SK-N-SH (cell line): Measurements from ENCODE around the gene CA12. TPM values are rescaled to one million over a fixed set of nuclear protein-coding genes. Genes with fewer than 3 reads are reported as not detected.

ENCODE experiments used
- CTCF ChIA-PET: fragments of 300-600, 350-600 bp; formaldehyde crosslinking; extraction: SDS; loops from one replicate; lab custom pipeline; 2021; lab: Yijun Ruan, JAX
- POLR2A ChIA-PET: fragments of 350-600 bp; sonication (Branson Sonifier 250); formaldehyde crosslinking; extraction: SDS; loops from one replicate; lab custom pipeline; 2020; ENCODE audit warnings: antibody characterized with exemption, inconsistent platforms; lab: Yijun Ruan, JAX
- DNase-seq: peaks from one replicate; pipeline ENCODE4 v3.0.0; 2012
- H2AFZ ChIP-seq: fragments of 200-600 bp; sonication (generic); 2 replicates; pipeline ENCODE4 v1.8.1; 2016; ENCODE audit warnings: antibody characterized with exemption, mild to moderate bottlenecking, low read depth
- H3F3A ChIP-seq: fragments of 200-600 bp; sonication (generic); replicated peaks from 2 replicates; pipeline ENCODE3; 2016; ENCODE audit warnings: antibody characterized with exemption, mild to moderate bottlenecking; ENCODE audit not compliant: insufficient read depth
- H3K27ac ChIP-seq, 2 experiments: fragments of 200-500 bp in 1 of 2; fragments of 200-600 bp in 1 of 2; sonication (Bioruptor generic) in 1 of 2; sonication (generic), shearing (Covaris generic) in 1 of 2; 2 replicates each; pipeline versions ENCODE4 v1.5.1 to v1.6.1; 2014 to 2016; ENCODE audit warnings: low read depth in 2 of 2, inconsistent platforms in 1 of 2, low read length in 1 of 2, mild to moderate bottlenecking in 1 of 2, mixed read lengths in 1 of 2
- H3K27me3 ChIP-seq: fragments of 200-600 bp; sonication (generic), shearing (Covaris generic); 2 replicates; pipeline ENCODE4 v1.6.1; 2016; ENCODE audit warnings: mixed run types; ENCODE audit not compliant: insufficient read depth
- H3K36me3 ChIP-seq, 2 experiments: fragments of 200-500 bp in 1 of 2; fragments of 200-600 bp in 1 of 2; sonication (Bioruptor generic) in 1 of 2; sonication (generic) in 1 of 2; replicated peaks in 1 of 2; 2 replicates each; pipeline versions ENCODE3 to v1.5.1; 2014 to 2016; ENCODE audit warnings: low read length in 1 of 2, mild to moderate bottlenecking in 1 of 2; ENCODE audit not compliant: insufficient read depth in 2 of 2, control insufficient read depth in 1 of 2
- H3K4me1 ChIP-seq, 2 experiments: fragments of 200-500 bp in 1 of 2; fragments of 200-600 bp in 1 of 2; sonication (Bioruptor generic) in 1 of 2; sonication (generic), shearing (Covaris generic) in 1 of 2; 2 replicates each; pipeline versions ENCODE4 v1.5.1 to v1.6.1; 2014 to 2016; ENCODE audit warnings: low read depth in 1 of 2, low read length in 1 of 2, mixed run types in 1 of 2; ENCODE audit not compliant: insufficient read depth in 2 of 2, control insufficient read depth in 1 of 2
- H3K4me2 ChIP-seq: fragments of 200-600 bp; sonication (generic), shearing (Covaris generic); 2 replicates; pipeline ENCODE4 v1.6.1; 2017; ENCODE audit warnings: mixed run types
- H3K4me3 ChIP-seq, 2 experiments: fragments of 200-500 bp in 1 of 2; fragments of 200-600 bp in 1 of 2; sonication (Bioruptor generic) in 1 of 2; sonication (generic), shearing (Covaris generic) in 1 of 2; 2 replicates each; pipeline versions ENCODE4 v1.5.1 to v1.8.1; 2014 to 2016; ENCODE audit warnings: low read depth in 2 of 2, inconsistent platforms in 1 of 2, low read length in 1 of 2, mild to moderate bottlenecking in 1 of 2, mixed read lengths in 1 of 2, moderate library complexity in 1 of 2
- H3K79me2 ChIP-seq: fragments of 200-600 bp; sonication (generic); 2 replicates; pipeline ENCODE4 v1.8.1; 2017; ENCODE audit warnings: mild to moderate bottlenecking; ENCODE audit not compliant: insufficient read depth
- H3K9ac ChIP-seq: fragments of 200-600 bp; sonication (generic); 2 replicates; pipeline ENCODE4 v1.6.1; 2017; ENCODE audit warnings: mixed run types
- H3K9me2 ChIP-seq: fragments of 200-600 bp; sonication (generic); 2 replicates; pipeline ENCODE4 v1.6.1; 2017; ENCODE audit warnings: mixed run types
- H3K9me3 ChIP-seq: fragments of 200-600 bp; sonication (generic); 2 replicates; pipeline ENCODE4 v1.6.1; 2017; ENCODE audit warnings: mixed run types, mild to moderate bottlenecking, moderate library complexity
- H4K20me1 ChIP-seq: fragments of 200-600 bp; sonication (generic); 2 replicates; pipeline ENCODE4 v1.6.1; 2017; ENCODE audit warnings: mild to moderate bottlenecking, mixed run types; ENCODE audit not compliant: insufficient read depth
- CHD2 ChIP-seq: fragments of 150-350 bp; IDR thresholded peaks from 2 replicates; pipeline ENCODE4 v1.6.1; 2018; ENCODE audit warnings: low read length; ENCODE audit not compliant: partially characterized antibody
- ELF1 ChIP-seq: IDR thresholded peaks from 2 replicates; pipeline ENCODE4 v1.4.0; 2012
- EP300 ChIP-seq, 2 experiments: IDR thresholded peaks; 2 replicates each; pipeline versions ENCODE4 v1.4.0 to v1.6.1; 2012; ENCODE audit warnings: borderline replicate concordance in 1 of 2, low read depth in 1 of 2, low read length in 1 of 2
- EZH2phosphoT487 ChIP-seq: fragments of 200-600 bp; sonication (generic); IDR thresholded peaks from 2 replicates; pipeline ENCODE4 v1.6.1; 2017; ENCODE audit warnings: low read depth, mixed run types, mild to moderate bottlenecking, antibody characterized with exemption, moderate library complexity, borderline replicate concordance
- FOXM1 ChIP-seq: IDR thresholded peaks from 2 replicates; pipeline ENCODE4 v1.4.0; 2012; ENCODE audit warnings: low read depth, mild to moderate bottlenecking
- GABPA ChIP-seq: IDR thresholded peaks from 2 replicates; pipeline ENCODE4 v1.4.0; 2012; ENCODE audit warnings: low read depth, mild to moderate bottlenecking
- JUND ChIP-seq: IDR thresholded peaks from 2 replicates; pipeline ENCODE4 v1.4.0; 2012
- NFIC ChIP-seq: IDR thresholded peaks from 2 replicates; pipeline ENCODE4 v1.4.0; 2012; ENCODE audit warnings: borderline replicate concordance
- POLR2AphosphoS5 ChIP-seq: IDR thresholded peaks from 2 replicates; pipeline ENCODE4 v1.6.1; 2012; ENCODE audit warnings: low read depth, low read length
- RAD21 ChIP-seq: IDR thresholded peaks from 2 replicates; pipeline ENCODE4 v1.6.1; 2012; ENCODE audit warnings: mild to moderate bottlenecking, low read length
- RFX5 ChIP-seq: IDR thresholded peaks from 2 replicates; pipeline ENCODE4 v1.6.1; 2012; ENCODE audit warnings: mild to moderate bottlenecking, improper control_type of control experiment, low read length
- SIN3A ChIP-seq: IDR thresholded peaks from 2 replicates; pipeline ENCODE4 v1.6.1; 2012; ENCODE audit warnings: low read depth, mild to moderate bottlenecking, low read length, moderate library complexity, borderline replicate concordance
- SMC3 ChIP-seq: IDR thresholded peaks from 2 replicates; pipeline ENCODE4 v1.6.1; 2012; ENCODE audit warnings: low read depth, low read length, improper control_type of control experiment
- TAF1 ChIP-seq: IDR thresholded peaks from 2 replicates; pipeline ENCODE4 v1.6.1; 2012; ENCODE audit warnings: low read depth, mild to moderate bottlenecking, low read length, moderate library complexity, borderline replicate concordance
- TCF12 ChIP-seq: IDR thresholded peaks from 2 replicates; pipeline ENCODE4 v1.4.0; 2012
- USF2 ChIP-seq: fragments of 150-350 bp; IDR thresholded peaks from 2 replicates; pipeline ENCODE4 v1.6.1; 2017; ENCODE audit warnings: antibody characterized with exemption, low read length, low read depth, borderline replicate concordance
- WGBS: methylation state at CpG from one replicate; pipeline ENCODE4 v1.1.6; 2017; ENCODE audit warnings: low lambda C conversion rate; 5-methylcytosine and 5-hydroxymethylcytosine counted together
- polyA plus RNA-seq, 3 experiments: library from polyadenylated mRNA; depleted of rRNA; stranded (reverse); fragments of >200 nt; gene quantifications; 2 replicates each; pipeline ENCODE4 v1.2.3, GENCODE V29; 2012
- TF ChIP-seq, protein P1 (sequence below): IDR thresholded peaks from 2 replicates; pipeline ENCODE4 v1.4.0; 2012; ENCODE audit warnings: low read depth, borderline replicate concordance
- TF ChIP-seq, protein P2 (sequence below): IDR thresholded peaks from 2 replicates; pipeline ENCODE4; 2012
- TF ChIP-seq, protein P3 (sequence below): IDR thresholded peaks from 2 replicates; pipeline ENCODE4 v1.4.0; 2012; ENCODE audit warnings: low read depth

The CA12 gene
- polyA plus RNA-seq, 1 of the 3 experiments (the other 2 are of a cell fraction) = 39.4 TPM

DNA sequence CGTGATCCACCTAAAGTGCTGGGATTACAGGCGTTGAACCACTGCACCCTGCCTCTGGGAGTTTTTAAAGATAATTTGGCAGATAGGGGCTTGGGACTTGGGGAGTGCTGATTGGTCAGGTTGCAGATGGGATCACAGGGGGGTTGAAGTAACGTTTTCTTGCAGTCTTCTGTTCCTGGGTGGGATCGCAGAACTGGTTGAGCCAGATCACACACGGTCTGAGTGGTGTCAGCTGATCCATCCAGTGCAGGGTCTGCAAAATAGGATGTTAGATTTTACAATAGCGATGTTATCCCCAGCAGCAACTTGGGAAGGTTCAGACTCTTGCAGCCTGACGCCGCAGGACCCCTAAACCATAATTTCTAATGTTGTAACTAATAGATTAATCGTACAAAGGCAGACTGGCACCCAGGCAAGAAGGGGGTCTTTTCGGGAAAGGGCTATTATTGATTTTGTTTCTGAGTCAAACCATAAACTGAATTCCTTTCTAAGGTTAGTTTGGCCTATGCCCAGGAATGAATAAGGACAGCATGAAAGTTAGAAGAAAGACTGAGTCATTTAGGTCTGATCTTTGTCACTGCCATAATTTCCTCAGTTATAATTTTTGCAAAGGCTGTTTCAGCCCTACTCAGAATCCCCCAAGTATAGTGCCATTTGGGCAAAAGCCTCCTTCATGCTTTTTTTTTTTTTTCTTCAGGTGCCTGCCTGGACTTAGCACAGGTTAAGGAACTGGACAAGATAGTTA, 1.5 kb upstream of the CA12 start (continued):
- no peak for TF ChIP-seq ELF1
- TF ChIP-seq SIN3A = no peak
- TF ChIP-seq, protein P1, sequence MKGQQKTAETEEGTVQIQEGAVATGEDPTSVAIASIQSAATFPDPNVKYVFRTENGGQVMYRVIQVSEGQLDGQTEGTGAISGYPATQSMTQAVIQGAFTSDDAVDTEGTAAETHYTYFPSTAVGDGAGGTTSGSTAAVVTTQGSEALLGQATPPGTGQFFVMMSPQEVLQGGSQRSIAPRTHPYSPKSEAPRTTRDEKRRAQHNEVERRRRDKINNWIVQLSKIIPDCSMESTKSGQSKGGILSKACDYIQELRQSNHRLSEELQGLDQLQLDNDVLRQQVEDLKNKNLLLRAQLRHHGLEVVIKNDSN = no peak
- TF ChIP-seq NFIC = peak; percentile 64
- TF ChIP-seq RFX5 = no peak
- TF ChIP-seq RAD21 = no peak
- TF ChIP-seq FOXM1 = no peak
- TF ChIP-seq CHD2 = no peak
- peak in 1 of 2 experiments; percentile 25; a peak in 1 of 4 replicates for TF ChIP-seq EP300 (IDR thresholded peaks at IDR 0.05; ENCODE audit: borderline replicate concordance in 1 of 2, low read depth in 1 of 2, low read length in 1 of 2)
- TF ChIP-seq TCF12 = peak; percentile 82
- TF ChIP-seq TAF1 = no peak
- no peak for TF ChIP-seq GABPA
- TF ChIP-seq, all 33 proteins: peak for 6

DNA sequence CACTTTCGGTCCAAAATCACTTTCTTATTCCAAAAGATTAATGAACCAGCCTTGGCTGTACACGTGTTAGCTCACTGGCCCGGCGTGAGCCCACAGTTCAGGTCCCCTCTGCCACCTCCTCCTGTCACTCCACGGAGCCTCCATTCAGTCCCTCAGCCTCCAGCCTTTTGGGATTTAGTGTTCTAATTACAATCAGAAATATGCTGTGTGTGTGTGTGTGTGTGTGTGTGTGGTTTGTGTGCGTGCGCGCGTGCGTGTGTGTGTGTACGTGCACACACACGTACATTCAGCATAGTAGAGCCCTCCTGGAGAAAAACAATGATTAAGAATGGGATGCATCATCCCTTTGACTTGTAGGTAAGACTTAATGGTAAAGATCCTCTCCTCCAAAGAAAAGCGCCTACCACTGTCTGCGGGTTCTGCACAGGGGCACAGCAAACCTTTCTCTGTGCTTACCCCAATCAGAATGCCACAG, 801 bp downstream of the CA12 start:
- H3K4me2 ChIP-seq = peak overlapping the region; percentile 96
- H2AFZ ChIP-seq = peak overlapping the region; percentile 81
- H3F3A ChIP-seq = peaks cover 10% of the 10 kb centered on the region
- H3K79me2 ChIP-seq = peaks cover 55% of the 10 kb centered on the region
- peak overlapping the region; percentile 64 for H3K9ac ChIP-seq
- no peaks in the 10 kb centered on the region for H3K36me3 ChIP-seq
- TF ChIP-seq RFX5 (no peak), EZH2phosphoT487 (no peak), POLR2AphosphoS5 (no peak), SMC3 (no peak), JUND (no peak), USF2 (no peak)
- TF ChIP-seq, protein P2, sequence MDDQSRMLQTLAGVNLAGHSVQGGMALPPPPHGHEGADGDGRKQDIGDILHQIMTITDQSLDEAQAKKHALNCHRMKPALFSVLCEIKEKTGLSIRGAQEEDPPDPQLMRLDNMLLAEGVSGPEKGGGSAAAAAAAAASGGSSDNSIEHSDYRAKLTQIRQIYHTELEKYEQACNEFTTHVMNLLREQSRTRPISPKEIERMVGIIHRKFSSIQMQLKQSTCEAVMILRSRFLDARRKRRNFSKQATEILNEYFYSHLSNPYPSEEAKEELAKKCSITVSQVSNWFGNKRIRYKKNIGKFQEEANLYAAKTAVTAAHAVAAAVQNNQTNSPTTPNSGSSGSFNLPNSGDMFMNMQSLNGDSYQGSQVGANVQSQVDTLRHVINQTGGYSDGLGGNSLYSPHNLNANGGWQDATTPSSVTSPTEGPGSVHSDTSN = 0 out of 2 replicates have a peak, but pooled peaks have one; percentile 1
- TF ChIP-seq, protein P3, sequence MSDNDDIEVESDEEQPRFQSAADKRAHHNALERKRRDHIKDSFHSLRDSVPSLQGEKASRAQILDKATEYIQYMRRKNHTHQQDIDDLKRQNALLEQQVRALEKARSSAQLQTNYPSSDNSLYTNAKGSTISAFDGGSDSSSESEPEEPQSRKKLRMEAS = peak; percentile 14; the same call in 1 of the 2 replicates
- TF ChIP-seq, protein P1 = no peak
- peaks cover 17 to 26% of the 10 kb centered on the region in 2 experiments for H3K4me1 ChIP-seq
- 2% methylated on average over 14 of the region's 14 CpGs for whole genome bisulfite sequencing
- no peak for DNase-seq
- ChIA-PET CTCF (interaction anchor here (0.7 to 2.8 kb wide), 5 partner anchors 16 to 597 kb away, joined by 3 to 11 read pairs (median 3); no protein-coding TSS in a partner anchor), POLR2A (interaction anchor here (0.7 kb wide), 1 partner anchor 132 kb away, joined by 4 read pairs; no protein-coding TSS in a partner anchor)
- no peaks in the 10 kb centered on the region for H3K27me3 ChIP-seq
- peak overlapping the region; percentile 56 to 74 for H3K4me3 ChIP-seq
- peak overlapping the region in 1 of 2 experiments; percentile 60; a peak in 1 of 4 replicates for H3K27ac ChIP-seq
- no peaks in the 10 kb centered on the region for H4K20me1 ChIP-seq
- H3K9me3 ChIP-seq = no peaks in the 10 kb centered on the region
- H3K9me2 ChIP-seq = no peaks in the 10 kb centered on the region
